Right atrium auricular region (tissue), 2 donors: ENCODE data around the gene GMNN. TPM values are rescaled to one million over a fixed set of nuclear protein-coding genes. Genes with fewer than 3 reads are reported as not detected.
"Not testable (repeated sequence)": the region's sequence is repeated elsewhere in the genome, so short reads cannot be mapped to it uniquely, and the experiment has no call there.

Source experiments
- DNase-seq: peaks from one replicate; pipeline ENCODE4 v3.0.0-alpha.2; 2019; ENCODE audit warnings: low spot score
- H3K27ac ChIP-seq, 2 donors: fragments of 200-600 bp; sonication (generic); 1 replicate in 1 of 2; 2 replicates in 1 of 2; pipeline ENCODE4 v1.5.1; 2016 to 2019
- H3K27me3 ChIP-seq, 2 donors: fragments of 200-600 bp; sonication (generic); one replicate each; pipeline versions ENCODE4 v1.5.1 to v1.6.0; 2017 to 2019
- H3K36me3 ChIP-seq: fragments of 200-600 bp; sonication (generic); one replicate; pipeline ENCODE4 v1.5.1; 2016
- H3K4me1 ChIP-seq, 2 donors: fragments of 200-600 bp; sonication (generic); one replicate each; pipeline versions ENCODE4 v1.5.1 to v1.6.0; 2017 to 2019
- H3K4me3 ChIP-seq, 2 donors: fragments of 200-600 bp; sonication (generic); 1 replicate in 1 of 2; 2 replicates in 1 of 2; pipeline ENCODE4 v1.5.1; 2017 to 2019; ENCODE audit warnings: mild to moderate bottlenecking in 1 of 2, moderate library complexity in 1 of 2
- H3K9me3 ChIP-seq, 2 donors: fragments of 200-600 bp; sonication (generic); one replicate each; pipeline ENCODE4 v1.5.1; 2019
- total RNA-seq, 2 donors: library from RNA; depleted of rRNA; stranded (reverse); fragments of >200 nt; gene quantifications; one replicate each; pipeline ENCODE4 v1.1.0, GENCODE V29; 2016
- TF ChIP-seq, protein P1 (sequence below), 2 donors: fragments of 200-600 bp; sonication (generic); IDR thresholded peaks; one replicate each; pipeline ENCODE4 v1.5.1; 2019; ENCODE audit warnings: antibody characterized with exemption in 2 of 2

Gene GMNN
- total RNA-seq, 2 donors from 2014 or later = 4.0 to 4.2 TPM

- H3K4me1 ChIP-seq = no peaks in the 10 kb centered on the region
- H3K4me3 ChIP-seq = no peak overlapping the region
- H3K27ac ChIP-seq = no peak overlapping the region
- no peaks in the 10 kb centered on the region for H3K9me3 ChIP-seq
- H3K36me3 ChIP-seq = no peaks in the 10 kb centered on the region
- DNase-seq = no peak
- no peaks in the 10 kb centered on the region for H3K27me3 ChIP-seq
- TF ChIP-seq, protein P1, sequence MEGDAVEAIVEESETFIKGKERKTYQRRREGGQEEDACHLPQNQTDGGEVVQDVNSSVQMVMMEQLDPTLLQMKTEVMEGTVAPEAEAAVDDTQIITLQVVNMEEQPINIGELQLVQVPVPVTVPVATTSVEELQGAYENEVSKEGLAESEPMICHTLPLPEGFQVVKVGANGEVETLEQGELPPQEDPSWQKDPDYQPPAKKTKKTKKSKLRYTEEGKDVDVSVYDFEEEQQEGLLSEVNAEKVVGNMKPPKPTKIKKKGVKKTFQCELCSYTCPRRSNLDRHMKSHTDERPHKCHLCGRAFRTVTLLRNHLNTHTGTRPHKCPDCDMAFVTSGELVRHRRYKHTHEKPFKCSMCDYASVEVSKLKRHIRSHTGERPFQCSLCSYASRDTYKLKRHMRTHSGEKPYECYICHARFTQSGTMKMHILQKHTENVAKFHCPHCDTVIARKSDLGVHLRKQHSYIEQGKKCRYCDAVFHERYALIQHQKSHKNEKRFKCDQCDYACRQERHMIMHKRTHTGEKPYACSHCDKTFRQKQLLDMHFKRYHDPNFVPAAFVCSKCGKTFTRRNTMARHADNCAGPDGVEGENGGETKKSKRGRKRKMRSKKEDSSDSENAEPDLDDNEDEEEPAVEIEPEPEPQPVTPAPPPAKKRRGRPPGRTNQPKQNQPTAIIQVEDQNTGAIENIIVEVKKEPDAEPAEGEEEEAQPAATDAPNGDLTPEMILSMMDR (IDR thresholded peaks at IDR 0.05) = no peak
Observed at GRCh38 chr6:24742216-24742738, 32.5 kb upstream of the GMNN start.

GRCh38 chr6:24743265-24743943, 31.3 kb upstream of the GMNN start:
- peak overlapping the region in 1 of 2 donors; percentile 8 for H3K27ac ChIP-seq
- H3K4me1 ChIP-seq = no peaks in the 10 kb centered on the region
- no peaks in the 10 kb centered on the region for H3K36me3 ChIP-seq
- H3K4me3 ChIP-seq = no peak overlapping the region
- no peaks in the 10 kb centered on the region for H3K27me3 ChIP-seq
- TF ChIP-seq, protein P1 (IDR thresholded peaks at IDR 0.05) = no peak
- H3K9me3 ChIP-seq = no peaks in the 10 kb centered on the region
- DNase-seq = no peak

DNA sequence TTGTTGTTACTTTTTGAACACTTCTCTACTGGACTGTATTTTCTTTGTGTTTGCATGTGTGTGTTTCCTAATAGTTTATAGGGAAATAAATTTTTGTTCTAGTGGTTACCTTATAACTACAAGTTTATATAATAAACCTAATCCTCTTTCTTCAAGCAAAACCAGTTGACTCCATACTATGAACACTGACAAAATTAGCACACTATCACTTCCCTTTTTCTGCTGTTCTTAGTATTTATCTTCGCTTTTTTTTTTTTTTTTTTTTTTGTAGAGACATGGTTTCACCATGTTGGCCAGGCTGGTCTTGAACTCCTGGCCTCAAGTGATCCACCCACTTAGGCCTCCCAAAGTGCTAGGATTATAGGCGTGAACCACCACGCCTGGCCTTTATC, 30.8 kb upstream of the GMNN start:
- no peaks in the 10 kb centered on the region for H3K27me3 ChIP-seq
- no peaks in the 10 kb centered on the region for H3K9me3 ChIP-seq
- TF ChIP-seq, protein P1 (IDR thresholded peaks at IDR 0.05) = no peak
- no peak for DNase-seq
- H3K4me1 ChIP-seq = no peaks in the 10 kb centered on the region
- H3K27ac ChIP-seq = no peak overlapping the region
- H3K36me3 ChIP-seq = no peaks in the 10 kb centered on the region
- H3K4me3 ChIP-seq = no peak overlapping the region

- no peaks in the 10 kb centered on the region for H3K4me1 ChIP-seq
- DNase-seq = no peak
Observed at GRCh38 chr6:24744911-24745310, 29.8 kb upstream of the GMNN start.

DNA sequence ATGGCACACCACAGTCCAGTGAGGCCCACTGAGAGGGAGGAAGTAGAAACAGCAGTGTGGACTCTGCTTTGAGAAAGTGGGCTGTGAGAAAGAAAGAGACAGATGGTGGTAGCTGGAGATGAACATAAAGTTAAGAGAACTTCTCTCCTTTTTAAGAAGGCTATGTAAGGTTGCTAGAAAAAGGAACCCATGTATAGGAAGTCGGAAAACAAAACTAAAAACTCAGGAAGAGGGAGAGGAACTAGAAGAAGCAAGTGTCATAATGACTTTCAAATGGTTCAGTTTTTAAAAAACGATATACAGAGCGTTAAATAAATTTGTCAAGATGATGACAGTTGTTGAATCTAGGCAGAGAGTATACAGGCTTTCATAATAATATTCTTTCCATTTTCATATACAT, 25.4 kb upstream of the GMNN start:
- DNase-seq = no peak
- Histone ChIP-seq H3K4me3 (no peak overlapping the region), H3K36me3 (no peaks in the 10 kb centered on the region), H3K27ac (no peak overlapping the region), H3K9me3 (no peaks in the 10 kb centered on the region), H3K4me1 (no peaks in the 10 kb centered on the region), H3K27me3 (no peaks in the 10 kb centered on the region)
- TF ChIP-seq, protein P1 (IDR thresholded peaks at IDR 0.05) = no peak

More at GRCh38 chr6:24744911-24745310, 29.8 kb upstream of the GMNN start:
- H3K9me3 ChIP-seq = no peaks in the 10 kb centered on the region
- H3K27ac ChIP-seq = no peak overlapping the region
- no peaks in the 10 kb centered on the region for H3K36me3 ChIP-seq
- no peaks in the 10 kb centered on the region for H3K27me3 ChIP-seq
- TF ChIP-seq, protein P1 (IDR thresholded peaks at IDR 0.05) = no peak
- H3K4me3 ChIP-seq = no peak overlapping the region

- DNase-seq, H3K27me3 ChIP-seq, H3K4me3 ChIP-seq, H3K4me1 ChIP-seq, H3K36me3 ChIP-seq, H3K27ac ChIP-seq, H3K9me3 ChIP-seq: not testable (repeated sequence)
Observed at GRCh38 chr6:24750878-24751277, 23.9 kb upstream of the GMNN start.
